GM12892 (cell line): ENCODE results near the gene CELA3A.
"Not testable (repeated sequence)": the region's sequence is repeated elsewhere in the genome, so short reads cannot be mapped to it uniquely, and the experiment has no call there.

Experiments used
- DNase-seq: peaks from one replicate; pipeline ENCODE4 v3.0.0; 2011; ENCODE audit not compliant: insufficient read length
- FAIRE-seq: peaks from 2 replicates; lab custom pipeline; 2011; peaks lifted over from hg19 to GRCh38; lab: Jason Lieb, UNC

Gene CELA3A

DNA sequence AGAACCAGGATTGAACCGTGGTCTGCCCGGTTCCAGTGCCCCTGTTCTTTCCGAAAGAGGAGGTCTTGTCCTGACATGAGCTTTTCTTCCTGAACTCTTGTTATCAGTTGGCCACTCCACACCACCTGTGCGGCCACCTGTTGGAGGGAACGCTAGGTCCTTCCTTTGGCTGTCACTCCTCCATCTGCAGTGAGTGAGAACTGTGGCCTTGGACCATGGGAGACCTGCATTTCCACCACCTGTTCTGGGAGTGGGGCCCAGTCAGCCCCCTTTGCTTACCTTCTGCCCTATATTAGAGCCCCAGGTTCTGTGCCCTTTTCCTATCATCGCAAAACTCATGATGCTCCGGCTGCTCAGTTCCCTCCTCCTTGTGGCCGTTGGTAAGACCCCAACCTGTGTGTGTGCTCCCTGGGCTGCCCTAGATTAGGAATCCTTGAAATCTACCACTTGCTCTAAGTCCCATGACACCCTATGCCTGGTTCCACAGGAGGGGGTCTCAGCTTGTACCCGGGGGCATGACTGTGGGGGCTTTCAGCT lies 24.7 kb upstream of the CELA3A start, which contains the start of gene CELA3B:
CELA3B (plus strand) TSS at position 320 of the 537 bp plus-strand sequence; CDS start at position 338, 18 bp downstream.
- not testable (repeated sequence) for DNase-seq, FAIRE-seq

GRCh38 chr1:21978209-21978608 lies 23.2 kb upstream of the CELA3A start:
- FAIRE-seq, result not testable (repeated sequence)

GRCh38 chr1:21980515-21981220 lies 20.8 kb upstream of the CELA3A start:
- FAIRE-seq, DNase-seq: not testable (repeated sequence)

More at GRCh38 chr1:21978209-21978608, 23.2 kb upstream of the CELA3A start:
- DNase-seq, result not testable (repeated sequence)

- not testable (repeated sequence) for DNase-seq, FAIRE-seq
Observed at GRCh38 chr1:21981253-21981652, 20.2 kb upstream of the CELA3A start.

- FAIRE-seq, DNase-seq: not testable (repeated sequence)
Observed at GRCh38 chr1:21982122-21982521, 19.3 kb upstream of the CELA3A start.

DNA sequence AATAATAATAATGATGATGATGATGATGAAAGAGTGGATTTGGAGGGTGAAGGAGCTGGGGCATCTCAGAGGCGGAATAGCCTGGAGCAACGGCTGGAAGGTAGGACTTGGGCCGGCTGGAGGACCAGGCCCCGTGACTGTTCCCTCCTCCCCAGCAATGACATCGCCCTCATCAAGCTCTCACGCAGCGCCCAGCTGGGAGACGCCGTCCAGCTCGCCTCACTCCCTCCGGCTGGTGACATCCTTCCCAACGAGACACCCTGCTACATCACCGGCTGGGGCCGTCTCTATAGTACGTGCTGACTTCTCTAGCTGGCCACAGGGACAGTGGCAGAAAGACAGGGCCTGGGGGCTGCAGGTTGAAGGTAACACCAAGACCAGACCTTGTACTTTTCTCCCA lies 17.9 kb upstream of the CELA3A start:
- FAIRE-seq, DNase-seq: not testable (repeated sequence)

GRCh38 chr1:21985893-21986292 lies 15.6 kb upstream of the CELA3A start:
- FAIRE-seq, DNase-seq: not testable (repeated sequence)

DNA sequence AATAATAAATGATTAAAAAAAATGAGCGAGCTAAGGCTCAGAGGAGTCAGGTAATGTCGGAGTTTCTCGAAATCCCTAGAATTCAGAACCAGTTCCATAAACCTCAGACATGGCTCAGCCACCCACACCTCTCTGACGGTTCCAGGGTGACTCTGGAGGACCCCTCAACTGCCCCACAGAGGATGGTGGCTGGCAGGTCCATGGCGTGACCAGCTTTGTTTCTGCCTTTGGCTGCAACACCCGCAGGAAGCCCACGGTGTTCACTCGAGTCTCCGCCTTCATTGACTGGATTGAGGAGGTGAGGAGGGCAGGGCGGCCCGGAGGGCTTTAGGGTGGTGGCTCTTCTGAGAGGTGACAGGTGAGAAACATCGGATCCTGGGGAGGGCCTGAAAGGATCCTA lies 15.1 kb upstream of the CELA3A start:
- not testable (repeated sequence) for DNase-seq, FAIRE-seq

GRCh38 chr1:21989672-21990393 lies 11.6 kb upstream of the CELA3A start:
- FAIRE-seq, DNase-seq: not testable (repeated sequence)

DNA sequence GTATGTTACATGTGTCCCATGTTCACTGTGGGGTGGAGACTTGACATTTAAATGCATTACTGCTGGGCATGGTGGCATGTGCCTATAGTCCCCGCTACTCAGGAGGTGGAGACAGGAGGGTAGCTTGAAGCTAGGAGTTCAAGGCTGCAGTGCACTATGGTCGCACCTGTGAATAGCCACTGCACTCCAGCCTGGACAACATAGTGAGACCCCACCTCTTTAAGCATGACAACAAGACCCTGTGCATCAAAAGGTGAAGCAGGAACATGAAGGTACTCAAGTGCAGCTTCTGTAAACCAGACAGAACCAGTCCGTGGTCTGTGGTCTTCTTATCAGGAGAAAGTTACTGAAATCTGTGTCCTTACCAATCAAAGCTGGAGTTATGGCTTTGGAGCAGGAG lies 9.3 kb upstream of the CELA3A start:
- FAIRE-seq, DNase-seq: not testable (repeated sequence)

GRCh38 chr1:21994716-21995115 lies 6.7 kb upstream of the CELA3A start:
- DNase-seq, FAIRE-seq: not testable (repeated sequence)

- DNase-seq, FAIRE-seq: not testable (repeated sequence)
Observed at GRCh38 chr1:21996663-21996970, 4.8 kb upstream of the CELA3A start.

DNA sequence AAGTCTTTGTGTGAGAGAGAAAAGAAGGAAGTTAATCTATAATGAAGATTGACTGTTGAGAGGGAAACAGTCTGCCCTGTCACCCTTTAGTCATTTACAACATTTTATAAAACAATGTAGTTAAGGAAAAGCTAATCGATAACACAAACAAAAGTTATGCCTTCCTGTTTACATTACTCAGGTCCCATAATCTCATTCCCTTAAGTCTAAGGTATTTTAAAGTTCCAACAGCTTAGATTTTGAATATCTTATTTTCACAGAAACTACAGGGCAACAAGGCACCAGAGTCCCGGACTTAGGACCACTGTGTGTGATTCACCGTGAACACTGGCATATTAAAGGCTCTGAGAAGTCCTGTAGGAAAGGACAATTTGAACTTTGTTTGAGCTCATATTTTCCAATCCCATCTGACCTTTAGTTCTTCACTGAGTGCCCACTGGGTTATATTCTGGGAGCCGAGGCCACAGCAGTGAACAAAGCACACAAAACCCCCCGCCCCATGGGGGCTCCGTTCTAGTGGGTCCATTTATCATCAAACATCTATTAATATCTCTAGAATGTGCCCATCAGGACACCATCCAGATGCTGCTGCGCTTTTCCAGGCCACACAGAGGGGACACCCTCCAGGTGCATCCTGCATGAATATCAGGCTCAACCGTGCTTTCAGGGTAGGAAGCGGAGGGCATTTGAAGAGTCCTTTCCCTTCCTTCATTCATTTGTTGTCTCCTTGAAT lies 3.4 kb upstream of the CELA3A start:
- FAIRE-seq, DNase-seq: not testable (repeated sequence)

DNA sequence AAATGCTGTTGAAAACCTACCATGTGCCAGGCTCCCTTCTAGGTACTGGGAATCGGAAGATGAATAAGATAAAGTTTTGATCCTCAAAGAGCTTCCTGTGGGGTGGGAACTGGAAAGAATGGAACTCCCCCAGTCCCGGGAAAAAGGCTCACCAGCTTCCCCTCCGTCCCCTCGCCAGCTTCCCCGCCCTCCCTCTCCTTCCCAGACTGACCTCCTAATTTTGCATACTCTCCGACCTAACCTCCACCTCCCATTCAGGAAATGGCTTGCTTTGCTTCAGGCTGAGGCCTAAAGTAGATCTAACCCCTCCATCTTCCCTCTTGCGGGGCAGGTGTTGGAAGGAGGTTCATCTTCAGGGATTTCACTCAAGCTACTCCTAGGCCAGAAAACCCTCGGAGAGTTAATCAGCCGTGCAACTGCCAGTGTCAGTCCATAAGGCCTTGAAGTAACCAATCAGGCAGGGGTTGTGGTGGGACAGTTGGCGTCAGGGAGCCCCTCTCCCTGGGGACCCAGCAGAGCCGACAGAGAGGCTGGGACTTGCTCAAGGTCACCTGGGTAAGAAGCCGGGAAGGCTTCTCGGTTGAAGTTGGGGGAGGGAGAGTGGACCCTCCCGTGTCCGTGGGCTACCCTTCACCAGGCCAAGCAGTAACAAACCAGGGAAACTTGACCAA lies 2.7 kb upstream of the CELA3A start:
- not testable (repeated sequence) for DNase-seq, FAIRE-seq

DNA sequence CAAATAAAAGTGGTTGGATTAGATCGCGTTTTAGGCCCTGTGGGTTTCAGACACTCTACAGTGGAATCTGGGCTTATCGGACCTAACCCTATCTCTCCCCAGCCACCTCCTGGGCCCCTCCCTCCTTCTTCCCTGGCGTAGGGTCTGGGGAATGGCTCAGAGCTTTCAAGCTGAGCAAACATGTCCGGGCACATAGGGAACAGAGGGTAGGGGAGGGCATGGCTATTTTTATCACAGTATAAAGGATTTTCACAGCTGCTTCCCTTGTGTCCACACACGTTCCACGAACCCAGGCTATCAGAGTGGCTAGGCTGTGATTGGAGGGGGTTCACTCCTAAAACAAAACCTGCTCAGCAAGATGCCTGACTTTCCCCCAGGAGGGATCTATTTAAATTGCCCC lies 1.8 kb upstream of the CELA3A start:
- DNase-seq, FAIRE-seq: not testable (repeated sequence)

- FAIRE-seq, DNase-seq: not testable (repeated sequence)
Observed at GRCh38 chr1:22002461-22002860, 1.0 kb downstream of the CELA3A start.

GRCh38 chr1:22002875-22003274 lies 1.4 kb downstream of the CELA3A start:
- not testable (repeated sequence) for DNase-seq, FAIRE-seq

- not testable (repeated sequence) for FAIRE-seq, DNase-seq
Observed at GRCh38 chr1:22003959-22004358, 2.5 kb downstream of the CELA3A start.
